ENCODE data around the gene GADD45G. TPM values are rescaled to one million over a fixed set of nuclear protein-coding genes. Genes with fewer than 3 reads are reported as not detected.

The GADD45G gene
- total and polyA plus RNA-seq, 2 experiments from 2014 or later: 12.7 to 24.1 TPM

DNA sequence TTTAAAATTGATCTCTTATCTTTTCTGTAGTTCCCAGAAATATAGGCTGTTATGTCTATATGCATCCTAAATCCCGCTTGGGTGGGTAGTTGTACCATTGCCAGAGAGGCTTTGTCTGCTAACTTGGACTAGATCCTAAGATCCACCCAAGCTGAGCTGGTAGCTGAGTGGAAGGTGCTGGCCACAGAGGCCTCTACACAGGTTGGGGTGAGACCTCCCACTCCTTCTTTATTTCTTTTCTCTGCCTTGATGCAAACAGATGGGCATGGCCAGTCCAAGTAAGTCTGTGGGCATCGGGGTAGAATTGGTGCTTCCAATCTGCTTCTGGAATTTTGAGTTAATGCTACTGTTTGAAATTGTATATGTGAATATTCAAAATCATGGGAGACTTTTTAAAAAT is 14.4 kb upstream of the GADD45G start:
- H3K27me3 ChIP-seq (ENCODE audit: insufficient read depth): no peaks in the 10 kb centered on the region
- no peaks in the 10 kb centered on the region for H3K79me2 ChIP-seq (replicated peaks; ENCODE audit: insufficient read depth)
- 0 out of 2 replicates have a peak, but pooled peaks cover 6% of the 10 kb centered on the region for H3K4me1 ChIP-seq (ENCODE audit: insufficient read depth)
- Mint-ChIP-seq H3K36me3 (ENCODE audit: low read depth) (no peaks in the 10 kb centered on the region), H3K4me1 (peaks cover 16% of the 10 kb centered on the region), H3K9me3 (no peaks in the 10 kb centered on the region), H3K4me3 (no peak overlapping the region), H3K27me3 (ENCODE audit: insufficient read depth, low read depth, poor library complexity) (peaks cover 13% of the 10 kb centered on the region), H3K27ac (no peak overlapping the region)
- no peaks in the 10 kb centered on the region for H4K20me1 ChIP-seq (replicated peaks; ENCODE audit: insufficient read depth)
- no peaks in the 10 kb centered on the region for H3K9me2 ChIP-seq (ENCODE audit: insufficient read depth)
- ATAC-seq: no peak
- no peak for DNase-seq (ENCODE audit: low spot score)
- H3K36me3 ChIP-seq (ENCODE audit: insufficient read depth): no peaks in the 10 kb centered on the region
- TF ChIP-seq, protein P1, sequence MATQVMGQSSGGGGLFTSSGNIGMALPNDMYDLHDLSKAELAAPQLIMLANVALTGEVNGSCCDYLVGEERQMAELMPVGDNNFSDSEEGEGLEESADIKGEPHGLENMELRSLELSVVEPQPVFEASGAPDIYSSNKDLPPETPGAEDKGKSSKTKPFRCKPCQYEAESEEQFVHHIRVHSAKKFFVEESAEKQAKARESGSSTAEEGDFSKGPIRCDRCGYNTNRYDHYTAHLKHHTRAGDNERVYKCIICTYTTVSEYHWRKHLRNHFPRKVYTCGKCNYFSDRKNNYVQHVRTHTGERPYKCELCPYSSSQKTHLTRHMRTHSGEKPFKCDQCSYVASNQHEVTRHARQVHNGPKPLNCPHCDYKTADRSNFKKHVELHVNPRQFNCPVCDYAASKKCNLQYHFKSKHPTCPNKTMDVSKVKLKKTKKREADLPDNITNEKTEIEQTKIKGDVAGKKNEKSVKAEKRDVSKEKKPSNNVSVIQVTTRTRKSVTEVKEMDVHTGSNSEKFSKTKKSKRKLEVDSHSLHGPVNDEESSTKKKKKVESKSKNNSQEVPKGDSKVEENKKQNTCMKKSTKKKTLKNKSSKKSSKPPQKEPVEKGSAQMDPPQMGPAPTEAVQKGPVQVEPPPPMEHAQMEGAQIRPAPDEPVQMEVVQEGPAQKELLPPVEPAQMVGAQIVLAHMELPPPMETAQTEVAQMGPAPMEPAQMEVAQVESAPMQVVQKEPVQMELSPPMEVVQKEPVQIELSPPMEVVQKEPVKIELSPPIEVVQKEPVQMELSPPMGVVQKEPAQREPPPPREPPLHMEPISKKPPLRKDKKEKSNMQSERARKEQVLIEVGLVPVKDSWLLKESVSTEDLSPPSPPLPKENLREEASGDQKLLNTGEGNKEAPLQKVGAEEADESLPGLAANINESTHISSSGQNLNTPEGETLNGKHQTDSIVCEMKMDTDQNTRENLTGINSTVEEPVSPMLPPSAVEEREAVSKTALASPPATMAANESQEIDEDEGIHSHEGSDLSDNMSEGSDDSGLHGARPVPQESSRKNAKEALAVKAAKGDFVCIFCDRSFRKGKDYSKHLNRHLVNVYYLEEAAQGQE (IDR thresholded peaks at IDR 0.05; ENCODE audit: unreplicated experiment): no peak
- TF ChIP-seq, protein P2, sequence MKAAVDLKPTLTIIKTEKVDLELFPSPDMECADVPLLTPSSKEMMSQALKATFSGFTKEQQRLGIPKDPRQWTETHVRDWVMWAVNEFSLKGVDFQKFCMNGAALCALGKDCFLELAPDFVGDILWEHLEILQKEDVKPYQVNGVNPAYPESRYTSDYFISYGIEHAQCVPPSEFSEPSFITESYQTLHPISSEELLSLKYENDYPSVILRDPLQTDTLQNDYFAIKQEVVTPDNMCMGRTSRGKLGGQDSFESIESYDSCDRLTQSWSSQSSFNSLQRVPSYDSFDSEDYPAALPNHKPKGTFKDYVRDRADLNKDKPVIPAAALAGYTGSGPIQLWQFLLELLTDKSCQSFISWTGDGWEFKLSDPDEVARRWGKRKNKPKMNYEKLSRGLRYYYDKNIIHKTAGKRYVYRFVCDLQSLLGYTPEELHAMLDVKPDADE (IDR thresholded peaks at IDR 0.05): no peak
- TF ChIP-seq JUNB (IDR thresholded peaks at IDR 0.05; ENCODE audit: unreplicated experiment): no peak
- no peak for TF ChIP-seq EZH2 (IDR thresholded peaks at IDR 0.05; ENCODE audit: low read depth, unreplicated experiment)
- TF ChIP-seq ZNF114 (CRISPR knock-in tag; IDR thresholded peaks at IDR 0.05): no peak
- no peak for TF ChIP-seq NANOG (IDR thresholded peaks at IDR 0.05; ENCODE audit: borderline replicate concordance)
- no peak for TF ChIP-seq POLR2AphosphoS5 (IDR thresholded peaks at IDR 0.05; ENCODE audit: low read depth)
- TF ChIP-seq EZH2phosphoT487 (IDR thresholded peaks at IDR 0.05; ENCODE audit: unreplicated experiment): no peak
- TF ChIP-seq, protein P3, sequence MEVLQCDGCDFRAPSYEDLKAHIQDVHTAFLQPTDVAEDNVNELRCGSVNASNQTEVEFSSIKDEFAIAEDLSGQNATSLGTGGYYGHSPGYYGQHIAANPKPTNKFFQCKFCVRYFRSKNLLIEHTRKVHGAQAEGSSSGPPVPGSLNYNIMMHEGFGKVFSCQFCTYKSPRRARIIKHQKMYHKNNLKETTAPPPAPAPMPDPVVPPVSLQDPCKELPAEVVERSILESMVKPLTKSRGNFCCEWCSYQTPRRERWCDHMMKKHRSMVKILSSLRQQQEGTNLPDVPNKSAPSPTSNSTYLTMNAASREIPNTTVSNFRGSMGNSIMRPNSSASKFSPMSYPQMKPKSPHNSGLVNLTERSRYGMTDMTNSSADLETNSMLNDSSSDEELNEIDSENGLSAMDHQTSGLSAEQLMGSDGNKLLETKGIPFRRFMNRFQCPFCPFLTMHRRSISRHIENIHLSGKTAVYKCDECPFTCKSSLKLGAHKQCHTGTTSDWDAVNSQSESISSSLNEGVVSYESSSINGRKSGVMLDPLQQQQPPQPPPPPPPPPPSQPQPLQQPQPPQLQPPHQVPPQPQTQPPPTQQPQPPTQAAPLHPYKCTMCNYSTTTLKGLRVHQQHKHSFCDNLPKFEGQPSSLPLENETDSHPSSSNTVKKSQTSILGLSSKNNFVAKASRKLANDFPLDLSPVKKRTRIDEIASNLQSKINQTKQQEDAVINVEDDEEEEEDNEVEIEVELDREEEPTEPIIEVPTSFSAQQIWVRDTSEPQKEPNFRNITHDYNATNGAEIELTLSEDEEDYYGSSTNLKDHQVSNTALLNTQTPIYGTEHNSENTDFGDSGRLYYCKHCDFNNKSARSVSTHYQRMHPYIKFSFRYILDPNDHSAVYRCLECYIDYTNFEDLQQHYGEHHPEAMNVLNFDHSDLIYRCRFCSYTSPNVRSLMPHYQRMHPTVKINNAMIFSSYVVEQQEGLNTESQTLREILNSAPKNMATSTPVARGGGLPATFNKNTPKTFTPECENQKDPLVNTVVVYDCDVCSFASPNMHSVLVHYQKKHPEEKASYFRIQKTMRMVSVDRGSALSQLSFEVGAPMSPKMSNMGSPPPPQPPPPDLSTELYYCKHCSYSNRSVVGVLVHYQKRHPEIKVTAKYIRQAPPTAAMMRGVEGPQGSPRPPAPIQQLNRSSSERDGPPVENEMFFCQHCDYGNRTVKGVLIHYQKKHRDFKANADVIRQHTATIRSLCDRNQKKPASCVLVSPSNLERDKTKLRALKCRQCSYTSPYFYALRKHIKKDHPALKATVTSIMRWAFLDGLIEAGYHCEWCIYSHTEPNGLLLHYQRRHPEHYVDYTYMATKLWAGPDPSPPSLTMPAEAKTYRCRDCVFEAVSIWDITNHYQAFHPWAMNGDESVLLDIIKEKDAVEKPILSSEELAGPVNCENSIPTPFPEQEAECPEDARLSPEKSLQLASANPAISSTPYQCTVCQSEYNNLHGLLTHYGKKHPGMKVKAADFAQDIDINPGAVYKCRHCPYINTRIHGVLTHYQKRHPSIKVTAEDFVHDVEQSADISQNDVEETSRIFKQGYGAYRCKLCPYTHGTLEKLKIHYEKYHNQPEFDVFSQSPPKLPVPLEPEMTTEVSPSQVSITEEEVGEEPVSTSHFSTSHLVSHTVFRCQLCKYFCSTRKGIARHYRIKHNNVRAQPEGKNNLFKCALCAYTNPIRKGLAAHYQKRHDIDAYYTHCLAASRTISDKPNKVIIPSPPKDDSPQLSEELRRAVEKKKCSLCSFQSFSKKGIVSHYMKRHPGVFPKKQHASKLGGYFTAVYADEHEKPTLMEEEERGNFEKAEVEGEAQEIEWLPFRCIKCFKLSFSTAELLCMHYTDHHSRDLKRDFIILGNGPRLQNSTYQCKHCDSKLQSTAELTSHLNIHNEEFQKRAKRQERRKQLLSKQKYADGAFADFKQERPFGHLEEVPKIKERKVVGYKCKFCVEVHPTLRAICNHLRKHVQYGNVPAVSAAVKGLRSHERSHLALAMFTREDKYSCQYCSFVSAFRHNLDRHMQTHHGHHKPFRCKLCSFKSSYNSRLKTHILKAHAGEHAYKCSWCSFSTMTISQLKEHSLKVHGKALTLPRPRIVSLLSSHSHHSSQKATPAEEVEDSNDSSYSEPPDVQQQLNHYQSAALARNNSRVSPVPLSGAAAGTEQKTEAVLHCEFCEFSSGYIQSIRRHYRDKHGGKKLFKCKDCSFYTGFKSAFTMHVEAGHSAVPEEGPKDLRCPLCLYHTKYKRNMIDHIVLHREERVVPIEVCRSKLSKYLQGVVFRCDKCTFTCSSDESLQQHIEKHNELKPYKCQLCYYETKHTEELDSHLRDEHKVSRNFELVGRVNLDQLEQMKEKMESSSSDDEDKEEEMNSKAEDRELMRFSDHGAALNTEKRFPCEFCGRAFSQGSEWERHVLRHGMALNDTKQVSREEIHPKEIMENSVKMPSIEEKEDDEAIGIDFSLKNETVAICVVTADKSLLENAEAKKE (CRISPR knock-in tag; IDR thresholded peaks at IDR 0.05): no peak
- TF ChIP-seq ZNF331 (CRISPR knock-in tag; IDR thresholded peaks at IDR 0.05; ENCODE audit: low read depth): no peak
- no peak overlapping the region for H3K27ac ChIP-seq (ENCODE audit: low read depth)
- H3F3A ChIP-seq (replicated peaks; ENCODE audit: low read depth): no peaks in the 10 kb centered on the region
- no peak overlapping the region for H2AFZ ChIP-seq
- no peak overlapping the region for H3K4me3 ChIP-seq
- no peak overlapping the region for H3K4me2 ChIP-seq
